Breast epithelium (tissue), 4 donors: ENCODE data around the gene NME7. TPM values are rescaled to one million over a fixed set of nuclear protein-coding genes. Genes with fewer than 3 reads are reported as not detected.
A peak's percentile ranks its signal among the peaks of the same experiment; 100 is the strongest.

Source experiments
- DNase-seq, 2 donors: peaks; one replicate each; pipeline ENCODE4 v3.0.0-alpha.2; 2019; ENCODE audit warnings: low spot score in 2 of 2
- H3K27ac ChIP-seq, 2 donors: fragments of 200-600 bp; sonication (generic) in 1 of 2; one replicate each; pipeline ENCODE4 v1.5.1; 2016 to 2019; ENCODE audit warnings: mild to moderate bottlenecking in 1 of 2
- H3K27me3 ChIP-seq, 2 donors: fragments of 200-600 bp; sonication (generic) in 1 of 2; one replicate each; pipeline versions ENCODE4 v1.5.1 to v1.6.0; 2017 to 2019; ENCODE audit warnings: control low read depth in 1 of 2, mild to moderate bottlenecking in 1 of 2
- H3K36me3 ChIP-seq: fragments of 200-600 bp; one replicate; pipeline ENCODE4 v1.5.1; 2019
- H3K4me1 ChIP-seq, 2 donors: fragments of 200-600 bp; sonication (generic); one replicate each; pipeline ENCODE4 v1.5.1; 2016 to 2019; ENCODE audit warnings: control low read depth in 1 of 2
- H3K4me3 ChIP-seq, 3 donors: fragments of 200-600 bp; sonication (generic); 1 replicate in 2 of 3; 2 replicates in 1 of 3; pipeline ENCODE4 v1.5.1; 2016 to 2019; ENCODE audit warnings: mild to moderate bottlenecking in 3 of 3, moderate library complexity in 2 of 3
- H3K9me3 ChIP-seq, 2 donors: fragments of 200-600 bp; sonication (generic) in 1 of 2; one replicate each; pipeline ENCODE4 v1.5.1; 2016 to 2019; ENCODE audit warnings: control low read depth in 1 of 2
- CTCF ChIP-seq, 3 donors: fragments of 450-650 bp; IDR thresholded peaks; one replicate each; pipeline ENCODE4 v1.5.1; 2016 to 2017; ENCODE audit warnings: antibody characterized with exemption in 3 of 3, mild to moderate bottlenecking in 3 of 3, moderate library complexity in 3 of 3
- POLR2A ChIP-seq: fragments of 450-650 bp; IDR thresholded peaks from one replicate; pipeline ENCODE4 v1.6.1; 2016; ENCODE audit warnings: antibody characterized with exemption, mild to moderate bottlenecking, moderate library complexity
- POLR2AphosphoS5 ChIP-seq, 3 donors: sonication (generic); formaldehyde crosslinking; IDR thresholded peaks; one replicate each; pipeline ENCODE4 v1.6.1; 2017; ENCODE audit warnings: antibody characterized with exemption in 3 of 3
- intact Hi-C: fragments of 100-400 bp; cut with DNase I; formaldehyde crosslinking; loops from one replicate; pipeline ENCODE4 v1.15.1; 2023; ENCODE audit warnings: low total_unique reads
- total RNA-seq, 3 donors: library from RNA; depleted of rRNA; stranded (reverse); fragments of >200 nt; gene quantifications; one replicate each; pipeline ENCODE4 v1.1.0, GENCODE V29; 2016

The NME7 gene
- total RNA-seq, 3 donors from 2014 or later: 13.0 to 22.8 (median 16.7) TPM

- Histone ChIP-seq H3K4me1 (no peaks in the 10 kb centered on the region), H3K36me3 (no peaks in the 10 kb centered on the region), H3K9me3 (no peaks in the 10 kb centered on the region), H3K27ac (no peak overlapping the region), H3K4me3 (no peak overlapping the region), H3K27me3 (no peaks in the 10 kb centered on the region)
- TF ChIP-seq POLR2AphosphoS5 (IDR thresholded peaks at IDR 0.05) (no peak), POLR2A (no peak)
- intact Hi-C loops: loop anchor here (10.0 kb wide), 1 partner anchor 1092 kb away; no protein-coding TSS in a partner anchor
- no peak for DNase-seq
Measured at GRCh38 chr1:169312084-169312954, 55.3 kb downstream of the NME7 start.

- no peak overlapping the region for H3K27ac ChIP-seq
- TF ChIP-seq POLR2A: no peak
- no peak for TF ChIP-seq CTCF (IDR thresholded peaks at IDR 0.05)
- TF ChIP-seq POLR2AphosphoS5 (IDR thresholded peaks at IDR 0.05): no peak
- H3K27me3 ChIP-seq: no peaks in the 10 kb centered on the region
- no peak for DNase-seq
- intact Hi-C loops: loop anchor here (10.0 kb wide), 1 partner anchor 1095 kb away; no protein-coding TSS in a partner anchor
- H3K36me3 ChIP-seq: no peaks in the 10 kb centered on the region
- peak overlapping the region in 1 of 3 donors; percentile 13 for H3K4me3 ChIP-seq
- no peaks in the 10 kb centered on the region for H3K4me1 ChIP-seq
- H3K9me3 ChIP-seq: no peaks in the 10 kb centered on the region
Measured at GRCh38 chr1:169309178-169310166, 58.1 kb downstream of the NME7 start.

GRCh38 chr1:169308313-169309039 lies 59.1 kb downstream of the NME7 start:
- Histone ChIP-seq H3K27me3 (no peaks in the 10 kb centered on the region), H3K9me3 (no peaks in the 10 kb centered on the region), H3K27ac (no peak overlapping the region), H3K4me3 (no peak overlapping the region), H3K36me3 (no peaks in the 10 kb centered on the region), H3K4me1 (no peaks in the 10 kb centered on the region)
- intact Hi-C loops: no loop called here
- TF ChIP-seq CTCF (IDR thresholded peaks at IDR 0.05) (no peak), POLR2AphosphoS5 (IDR thresholded peaks at IDR 0.05) (no peak), POLR2A (no peak)
- no peak for DNase-seq

- no peaks in the 10 kb centered on the region for H3K9me3 ChIP-seq
- no peaks in the 10 kb centered on the region for H3K4me1 ChIP-seq
- TF ChIP-seq POLR2A: no peak
- intact Hi-C loops: no loop called here
- H3K36me3 ChIP-seq: no peaks in the 10 kb centered on the region
- H3K27ac ChIP-seq: no peak overlapping the region
- DNase-seq: no peak
- H3K27me3 ChIP-seq: no peaks in the 10 kb centered on the region
- H3K4me3 ChIP-seq: no peak overlapping the region
Measured at GRCh38 chr1:169307176-169307575, 60.4 kb downstream of the NME7 start.

- DNase-seq: no peak
- Histone ChIP-seq H3K4me1 (no peaks in the 10 kb centered on the region), H3K27ac (no peak overlapping the region), H3K36me3 (no peaks in the 10 kb centered on the region), H3K4me3 (no peak overlapping the region), H3K9me3 (no peaks in the 10 kb centered on the region), H3K27me3 (no peaks in the 10 kb centered on the region)
- TF ChIP-seq POLR2A (no peak), POLR2AphosphoS5 (IDR thresholded peaks at IDR 0.05) (no peak)
- intact Hi-C loops: no loop called here
Measured at GRCh38 chr1:169305948-169306347, 61.6 kb downstream of the NME7 start.

- no peaks in the 10 kb centered on the region for H3K27me3 ChIP-seq
- TF ChIP-seq POLR2A: no peak
- TF ChIP-seq POLR2AphosphoS5 (IDR thresholded peaks at IDR 0.05): no peak
- no peak for TF ChIP-seq CTCF (IDR thresholded peaks at IDR 0.05)
- H3K9me3 ChIP-seq: no peaks in the 10 kb centered on the region
- no peak overlapping the region for H3K4me3 ChIP-seq
- no peaks in the 10 kb centered on the region for H3K4me1 ChIP-seq
- no peak for DNase-seq
- intact Hi-C loops: no loop called here
- H3K27ac ChIP-seq: no peak overlapping the region
- H3K36me3 ChIP-seq: no peaks in the 10 kb centered on the region
Measured at GRCh38 chr1:169305356-169305755, 62.2 kb downstream of the NME7 start.
